K562 (cell line): ENCODE measurements around the gene POLR2H.

ENCODE experiments used
- HMG20B ChIP-seq: fragments of 250-450 bp; sonication (Bioruptor Pico); IDR thresholded peaks from 2 replicates; pipeline ENCODE4 v1.5.0; 2021; ENCODE audit warnings: mild to moderate bottlenecking
- NFIC ChIP-seq: fragments of 450-650 bp; IDR thresholded peaks from 2 replicates; pipeline ENCODE4 v1.6.1; 2017; ENCODE audit warnings: mild to moderate bottlenecking, inconsistent platforms
- RCOR1 ChIP-seq, 2 experiments: IDR thresholded peaks; 2 replicates each; pipeline ENCODE4 v1.6.1; 2012; ENCODE audit warnings: low read depth in 2 of 2, low read length in 2 of 2, borderline replicate concordance in 1 of 2, improper control_type of control experiment in 1 of 2

DNA sequence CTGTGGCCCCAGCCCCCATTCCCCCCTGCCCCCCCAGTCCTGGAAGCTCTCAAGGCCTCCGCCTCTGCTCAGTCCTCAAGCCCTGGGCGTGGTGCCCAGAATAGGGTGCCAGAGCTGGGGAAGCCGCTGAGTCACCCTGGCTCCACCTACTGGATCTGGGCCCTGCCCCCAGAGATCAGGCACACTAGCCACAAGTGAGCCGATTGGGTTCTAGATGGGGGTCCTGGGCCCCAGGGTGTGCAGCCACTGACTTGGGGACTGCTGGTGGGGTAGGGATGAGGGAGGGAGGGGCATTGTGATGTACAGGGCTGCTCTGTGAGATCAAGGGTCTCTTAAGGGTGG is 41.4 kb upstream of the POLR2H start:
- TF ChIP-seq NFIC (no peak), RCOR1 (IDR thresholded peaks at IDR 0.05; ENCODE audit: borderline replicate concordance in 1 of 2, low read depth in 2 of 2, low read length in 2 of 2) (no peak), HMG20B (no peak)
